ENCODE data around the gene CRTAC1.

- TF ChIP-seq CTCF (conservative IDR thresholded peaks at IDR 0.05; ENCODE audit: low read depth, low read length): no peak
- TF ChIP-seq EZH2 (IDR thresholded peaks at IDR 0.05; ENCODE audit: borderline replicate concordance, low read depth, low read length, poor library complexity, severe bottlenecking): no peak
Observed at GRCh38 chr10:97999066-97999922, 31.1 kb downstream of the CRTAC1 start.
